HFF-Myc (cell line): ENCODE results near the gene DDX1.

Experiments used
- DNase-seq: peaks from one replicate; pipeline ENCODE4 v3.0.0-alpha.2; 2011; ENCODE audit warnings: low read depth; ENCODE audit errors: extremely low read depth
- H3K4me3 ChIP-seq: replicated peaks from 2 replicates; pipeline ENCODE4 v1.5.1; 2011; ENCODE audit warnings: low read depth, mild to moderate bottlenecking, control low read depth, low read length
- TF ChIP-seq, protein P1 (sequence below): IDR thresholded peaks from 2 replicates; pipeline ENCODE4 v1.5.1; 2012; ENCODE audit warnings: mild to moderate bottlenecking, low read depth, low read length, control low read depth; ENCODE audit errors: missing control alignments

DDX1 gene

DNA sequence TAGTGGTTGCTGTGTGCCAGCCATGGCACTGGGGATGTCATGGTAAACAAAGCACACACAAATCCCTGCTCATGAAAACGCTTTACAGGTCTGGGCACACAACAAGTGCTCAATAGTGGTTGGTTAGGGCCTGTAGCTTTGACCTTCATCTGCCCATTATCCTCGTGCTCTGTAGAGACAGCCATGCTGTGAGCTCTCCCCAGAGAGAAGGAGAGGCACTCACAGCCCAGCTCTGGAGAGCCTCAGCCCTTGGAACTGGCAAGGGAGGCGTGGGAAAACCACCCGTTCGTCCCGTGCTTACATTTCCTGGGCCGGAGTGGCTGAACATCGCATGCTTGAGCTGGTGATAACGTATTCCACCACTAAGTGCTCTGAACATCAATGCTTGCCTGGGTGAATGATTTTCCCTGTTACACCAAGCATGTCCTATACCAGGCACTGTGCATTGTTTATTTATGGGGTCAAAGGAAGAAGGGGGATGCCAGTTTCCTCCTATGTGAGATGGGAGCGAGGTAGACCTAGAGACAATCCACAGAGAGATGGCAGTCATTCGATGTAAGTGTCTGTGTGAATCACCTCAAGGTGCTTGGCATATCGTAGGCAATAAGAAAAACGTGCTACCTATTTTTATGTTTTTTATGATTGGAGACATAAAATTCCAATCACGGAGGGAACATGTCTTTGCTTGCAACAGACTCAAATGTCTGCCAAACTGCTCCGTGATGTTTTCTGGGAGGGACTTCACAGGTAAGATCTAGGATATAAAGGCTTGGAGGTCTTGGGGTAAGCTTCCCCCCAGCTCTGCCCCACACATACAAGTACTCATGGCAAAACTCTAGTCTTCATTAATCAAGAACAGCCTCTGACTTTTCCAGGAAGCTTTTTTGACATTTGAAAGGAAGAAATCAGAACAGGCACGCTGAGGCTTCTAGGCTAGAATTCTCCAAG lies 75.5 kb downstream of the DDX1 start:
- TF ChIP-seq, protein P1, sequence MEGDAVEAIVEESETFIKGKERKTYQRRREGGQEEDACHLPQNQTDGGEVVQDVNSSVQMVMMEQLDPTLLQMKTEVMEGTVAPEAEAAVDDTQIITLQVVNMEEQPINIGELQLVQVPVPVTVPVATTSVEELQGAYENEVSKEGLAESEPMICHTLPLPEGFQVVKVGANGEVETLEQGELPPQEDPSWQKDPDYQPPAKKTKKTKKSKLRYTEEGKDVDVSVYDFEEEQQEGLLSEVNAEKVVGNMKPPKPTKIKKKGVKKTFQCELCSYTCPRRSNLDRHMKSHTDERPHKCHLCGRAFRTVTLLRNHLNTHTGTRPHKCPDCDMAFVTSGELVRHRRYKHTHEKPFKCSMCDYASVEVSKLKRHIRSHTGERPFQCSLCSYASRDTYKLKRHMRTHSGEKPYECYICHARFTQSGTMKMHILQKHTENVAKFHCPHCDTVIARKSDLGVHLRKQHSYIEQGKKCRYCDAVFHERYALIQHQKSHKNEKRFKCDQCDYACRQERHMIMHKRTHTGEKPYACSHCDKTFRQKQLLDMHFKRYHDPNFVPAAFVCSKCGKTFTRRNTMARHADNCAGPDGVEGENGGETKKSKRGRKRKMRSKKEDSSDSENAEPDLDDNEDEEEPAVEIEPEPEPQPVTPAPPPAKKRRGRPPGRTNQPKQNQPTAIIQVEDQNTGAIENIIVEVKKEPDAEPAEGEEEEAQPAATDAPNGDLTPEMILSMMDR: no peak
- no peak overlapping the region for H3K4me3 ChIP-seq
- no peak for DNase-seq

DNA sequence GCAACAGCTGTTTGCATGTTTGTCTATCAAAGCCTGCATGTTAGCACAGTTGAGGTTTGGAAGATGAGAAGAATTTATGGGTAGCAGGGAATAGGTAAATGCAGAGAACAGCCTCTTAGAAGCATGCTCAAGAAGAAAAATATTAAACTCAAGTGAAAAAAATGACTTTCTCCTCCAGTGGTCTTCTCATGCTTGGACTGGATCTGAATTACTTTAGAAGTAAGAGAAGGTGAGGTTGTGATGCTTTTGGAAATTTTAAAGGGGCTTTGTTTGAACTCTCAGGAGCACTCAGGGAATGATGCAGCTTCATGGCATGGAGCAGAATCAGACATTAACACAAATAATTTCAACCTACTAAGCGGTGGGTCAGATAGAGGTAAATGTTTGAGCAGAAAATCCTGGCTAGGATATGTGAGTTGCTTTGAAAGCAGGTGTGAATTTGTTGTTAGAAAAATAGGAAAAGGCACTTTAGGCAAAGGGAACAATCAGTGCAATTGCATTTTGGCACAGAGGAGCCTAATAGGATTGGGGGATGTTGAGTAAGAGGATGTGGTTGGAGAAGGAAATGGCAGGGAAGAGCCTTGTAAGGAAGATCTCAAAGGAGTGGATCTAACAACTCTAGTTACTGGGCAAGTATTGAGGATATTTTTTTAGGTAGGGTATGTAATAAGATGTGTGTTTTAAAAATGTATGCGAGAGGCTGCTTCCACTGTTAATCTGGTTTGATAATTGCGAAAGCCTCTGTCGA lies 76.3 kb downstream of the DDX1 start:
- DNase-seq: no peak
- no peak overlapping the region for H3K4me3 ChIP-seq
- TF ChIP-seq, protein P1: no peak

DNA sequence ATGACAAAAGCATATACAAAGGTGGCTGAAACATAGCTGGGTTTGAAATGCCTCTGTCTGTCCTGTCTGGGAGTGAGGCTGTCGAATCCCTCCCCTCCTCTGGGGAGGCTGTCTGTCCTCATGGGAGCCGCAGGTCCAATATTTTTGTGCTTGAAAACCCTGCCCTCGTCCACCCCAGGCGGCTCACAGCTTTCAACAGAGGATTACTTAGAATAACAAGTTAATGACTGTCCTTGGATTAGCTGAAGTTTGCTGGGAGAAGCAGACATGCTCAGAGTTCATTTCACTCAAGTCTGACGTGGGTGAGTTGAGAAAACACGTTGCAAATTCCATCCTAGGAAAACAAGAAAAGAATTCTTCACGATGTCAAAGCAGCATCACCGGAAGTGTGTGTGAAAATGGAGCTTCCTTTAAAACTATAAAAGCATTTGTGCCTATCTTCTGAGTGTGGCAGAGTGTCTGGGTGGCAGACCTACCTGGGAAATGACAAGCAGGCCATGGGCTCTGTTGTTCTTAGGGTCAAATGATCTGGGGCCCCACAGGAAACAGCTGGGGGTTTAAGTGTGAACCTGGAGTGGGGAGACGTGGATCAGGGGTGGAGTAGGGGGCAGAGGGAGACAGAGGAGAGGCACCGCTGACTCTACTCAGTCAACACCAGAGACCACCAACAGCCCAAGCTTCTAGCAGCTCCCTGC lies 77.1 kb downstream of the DDX1 start:
- no peak for DNase-seq
- H3K4me3 ChIP-seq: no peak overlapping the region
- TF ChIP-seq, protein P1: no peak

DNA sequence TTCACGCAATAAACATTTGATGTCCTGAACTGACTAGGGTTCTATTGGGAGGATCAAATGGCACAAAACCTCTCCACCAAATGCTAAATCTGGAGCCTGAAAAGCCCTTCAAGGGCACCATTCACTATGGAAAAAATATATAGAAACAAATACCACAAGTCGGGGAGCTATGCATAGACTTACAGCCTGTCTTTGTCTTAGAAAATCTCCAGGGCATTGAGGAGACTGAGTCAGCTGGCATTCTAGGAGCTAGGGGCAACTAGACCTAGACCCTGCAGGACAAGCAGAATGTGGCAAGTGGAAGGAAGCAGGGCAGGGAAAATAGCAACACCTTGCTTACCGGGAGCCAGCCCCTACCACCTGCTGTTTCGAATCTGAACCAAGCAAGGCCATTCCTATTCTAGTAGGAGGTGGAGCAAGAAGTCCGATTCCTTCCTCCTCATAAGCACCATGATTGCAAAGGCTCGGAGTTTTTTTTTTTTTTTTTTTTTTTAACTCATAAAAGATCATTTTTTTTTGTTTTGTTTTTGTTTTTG lies 77.8 kb downstream of the DDX1 start:
- DNase-seq: no peak
- H3K4me3 ChIP-seq: no peak overlapping the region
- TF ChIP-seq, protein P1: no peak

DNA sequence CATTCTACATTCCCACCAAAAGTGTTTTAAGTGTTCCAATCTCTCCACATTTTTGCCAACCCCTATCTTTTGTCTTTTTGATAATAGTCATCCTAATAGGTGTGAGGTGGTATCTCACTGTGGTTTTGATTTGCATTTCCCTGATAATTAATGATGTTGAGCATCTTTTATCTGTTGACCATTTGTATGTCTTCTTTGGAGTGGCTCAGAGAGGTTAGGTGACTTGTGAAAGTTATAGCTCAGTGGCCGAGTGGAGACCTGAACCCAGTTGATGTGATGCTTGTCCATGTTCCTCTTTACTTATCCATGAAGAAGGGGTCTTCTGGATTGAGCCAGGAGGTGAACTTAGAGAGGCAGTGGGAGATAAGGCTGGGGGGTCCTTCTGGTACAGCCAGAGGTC lies 78.8 kb downstream of the DDX1 start:
- no peak for DNase-seq
- TF ChIP-seq, protein P1: no peak
- H3K4me3 ChIP-seq: no peak overlapping the region

DNA sequence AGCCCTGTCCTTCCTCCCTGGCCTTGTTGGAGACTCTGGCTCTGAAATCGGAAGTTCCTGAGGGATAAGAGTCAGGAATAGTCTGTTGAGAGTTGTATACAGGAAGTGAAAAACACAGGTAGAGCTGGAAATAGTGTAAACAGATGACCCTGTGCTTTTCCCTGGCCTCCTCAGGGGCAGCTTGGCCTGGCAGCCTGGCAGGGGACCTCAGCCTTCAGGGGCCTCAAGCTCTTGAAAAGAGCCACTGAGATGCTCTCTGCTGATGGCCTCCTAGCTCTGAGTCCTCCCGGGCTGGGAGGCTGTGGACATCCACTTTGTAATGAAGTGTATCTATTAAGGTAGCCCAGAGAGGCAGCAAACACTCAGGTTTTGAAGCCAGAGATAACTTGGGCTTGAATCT lies 79.3 kb downstream of the DDX1 start:
- DNase-seq: no peak
- TF ChIP-seq, protein P1: no peak
- H3K4me3 ChIP-seq: no peak overlapping the region
